Prostate gland (tissue), 2 donors: ENCODE data around the gene PNPLA7. TPM values are rescaled to one million over a fixed set of nuclear protein-coding genes. Genes with fewer than 3 reads are reported as not detected.
A peak's percentile ranks its signal among the peaks of the same experiment; 100 is the strongest.
"Not testable (repeated sequence)": the region's sequence is repeated elsewhere in the genome, so short reads cannot be mapped to it uniquely, and the experiment has no call there.

Experiments used
- DNase-seq: peaks from one replicate; pipeline ENCODE4 v3.0.0-alpha.2; 2019; ENCODE audit warnings: low spot score
- H3K27ac ChIP-seq, 2 donors: fragments of 200-600 bp; sonication (generic); 2 replicates each; pipeline ENCODE4 v1.5.1; 2017 to 2019
- H3K27me3 ChIP-seq: fragments of 200-600 bp; sonication (generic); replicated peaks from 2 replicates; pipeline ENCODE4 v1.5.1; 2019; ENCODE audit not compliant: insufficient read depth
- H3K36me3 ChIP-seq, 2 donors: fragments of 200-600 bp; sonication (generic); 1 replicate in 1 of 2; 2 replicates in 1 of 2; pipeline versions ENCODE4 v1.5.1 to v1.8.1; 2017 to 2019
- H3K4me1 ChIP-seq: fragments of 200-600 bp; sonication (generic); replicated peaks from 2 replicates; pipeline ENCODE4 v1.5.1; 2019
- H3K4me3 ChIP-seq, 2 donors: fragments of 200-600 bp; sonication (generic); 2 replicates each; pipeline ENCODE4 v1.5.1; 2017 to 2019
- H3K9me3 ChIP-seq: fragments of 200-600 bp; sonication (generic); 2 replicates; pipeline ENCODE4 v1.5.1; 2017
- CTCF ChIP-seq, 4 experiments: fragments of 200-600 bp in 2 of 4; fragments of 450-650 bp in 2 of 4; sonication (generic) in 2 of 4; IDR thresholded peaks; 1 replicate in 3 of 4; 2 replicates in 1 of 4; pipeline ENCODE4 v1.5.1; 2016 to 2019; ENCODE audit warnings: antibody characterized with exemption in 4 of 4, mild to moderate bottlenecking in 2 of 4, moderate library complexity in 2 of 4
- POLR2A ChIP-seq: fragments of 450-650 bp; IDR thresholded peaks from one replicate; pipeline ENCODE4 v1.6.1; 2016; ENCODE audit warnings: antibody characterized with exemption, mild to moderate bottlenecking
- POLR2AphosphoS5 ChIP-seq: sonication (generic); formaldehyde crosslinking; IDR thresholded peaks from one replicate; pipeline ENCODE4 v1.6.1; 2017; ENCODE audit warnings: antibody characterized with exemption
- WGBS: methylation state at CpG from one replicate; pipeline ENCODE4 v1.1.5; 2018; 5-methylcytosine and 5-hydroxymethylcytosine counted together
- intact Hi-C: fragments of 100-400 bp; cut with DNase I; formaldehyde crosslinking; loops from one replicate; pipeline ENCODE4 v1.14.2; 2022
- total RNA-seq, 2 donors: library from RNA; depleted of rRNA; stranded (reverse); fragments of >200 nt; gene quantifications; one replicate each; pipeline ENCODE4 v1.1.0, GENCODE V29; 2016

The PNPLA7 gene
- total RNA-seq: 10 to 100 TPM; 34.2 to 64.3 TPM

GRCh38 chr9:137550231-137550621 is at the start of gene PNPLA7:
PNPLA7 (minus strand) TSS chr9:137550402; CDS start chr9:137550197, 205 bp downstream.
- intact Hi-C loops: no loop called here
- 1% methylated on average over 13 of the region's 13 CpGs for WGBS
- TF ChIP-seq POLR2A (peak; percentile 65), CTCF (IDR thresholded peaks at IDR 0.05) (no peak), POLR2AphosphoS5 (peak; percentile 95)
- Histone ChIP-seq H3K27ac (peak within 1 kb of the TSS; percentile 92 to 93), H3K9me3 (no peaks in the 10 kb centered on the region), H3K27me3 (no peaks in the 10 kb centered on the region), H3K36me3 (no peaks in the 10 kb centered on the region), H3K4me3 (peak within 1 kb of the TSS; percentile 71 to 85), H3K4me1 (peaks cover 4% of the 10 kb centered on the region)
- peak; percentile 94 for DNase-seq

- H3K27ac ChIP-seq: no peak overlapping the region
- no peaks in the 10 kb centered on the region for H3K4me1 ChIP-seq
- no peaks in the 10 kb centered on the region for H3K36me3 ChIP-seq
- DNase-seq: no peak
- no peaks in the 10 kb centered on the region for H3K27me3 ChIP-seq
- TF ChIP-seq CTCF (IDR thresholded peaks at IDR 0.05) (no peak), POLR2AphosphoS5 (no peak), POLR2A (no peak)
- H3K9me3 ChIP-seq: no peaks in the 10 kb centered on the region
- no peak overlapping the region for H3K4me3 ChIP-seq
- 73% methylated on average over 8 of the region's 8 CpGs for WGBS
- intact Hi-C loops: no loop called here
Observed at GRCh38 chr9:137598943-137599342, 48.7 kb upstream of the PNPLA7 start.

GRCh38 chr9:137596577-137596976 is 46.4 kb upstream of the PNPLA7 start:
- 94% methylated on average over 7 of the region's 7 CpGs for WGBS
- H3K4me1 ChIP-seq, DNase-seq, H3K27me3 ChIP-seq, H3K36me3 ChIP-seq, H3K9me3 ChIP-seq, H3K4me3 ChIP-seq, H3K27ac ChIP-seq, intact Hi-C loops: not testable (repeated sequence)

- Histone ChIP-seq H3K27ac (no peak overlapping the region), H3K9me3 (no peaks in the 10 kb centered on the region), H3K36me3 (no peaks in the 10 kb centered on the region), H3K4me3 (no peak overlapping the region), H3K4me1 (peaks cover 12% of the 10 kb centered on the region), H3K27me3 (no peaks in the 10 kb centered on the region)
- 83% methylated on average over 12 of the region's 12 CpGs for WGBS
- no peak for DNase-seq
- intact Hi-C loops: no loop called here
- TF ChIP-seq POLR2AphosphoS5: no peak
Observed at GRCh38 chr9:137593176-137593575, 43.0 kb upstream of the PNPLA7 start.

GRCh38 chr9:137592767-137593166 is 42.6 kb upstream of the PNPLA7 start:
- 58% methylated on average over 7 of the region's 7 CpGs for WGBS
- intact Hi-C loops: no loop called here
- Histone ChIP-seq H3K27ac (no peak overlapping the region), H3K4me3 (no peak overlapping the region), H3K27me3 (no peaks in the 10 kb centered on the region), H3K36me3 (no peaks in the 10 kb centered on the region), H3K4me1 (peaks cover 12% of the 10 kb centered on the region), H3K9me3 (no peaks in the 10 kb centered on the region)
- TF ChIP-seq POLR2AphosphoS5: no peak
- DNase-seq: no peak

GRCh38 chr9:137590469-137591383 is 40.5 kb upstream of the PNPLA7 start, which contains the start of gene ZMYND19:
ZMYND19 (minus strand) TSS chr9:137590512; CDS start chr9:137590263, 249 bp downstream.
- intact Hi-C loops: no loop called here
- H3K27me3 ChIP-seq: no peaks in the 10 kb centered on the region
- under 1% methylated on average over 88 of the region's 113 CpGs for WGBS
- H3K27ac ChIP-seq: peak within 1 kb of the TSS; percentile 39 to 62
- TF ChIP-seq POLR2AphosphoS5 (peak; percentile 12), CTCF (IDR thresholded peaks at IDR 0.05) (no peak), POLR2A (peak; percentile 40)
- no peaks in the 10 kb centered on the region for H3K9me3 ChIP-seq
- peak within 1 kb of the TSS; percentile 61 to 73 for H3K4me3 ChIP-seq
- H3K36me3 ChIP-seq: peaks cover 0 to 11% of the 10 kb centered on the region in 2 donors
- peak; percentile 85 for DNase-seq
- peaks cover 12% of the 10 kb centered on the region for H3K4me1 ChIP-seq
